A549 (cell line): ENCODE results near the gene NFE2L2. TPM values are rescaled to one million over a fixed set of nuclear protein-coding genes. Genes with fewer than 3 reads are reported as not detected.

Experiments
- ATAC-seq, 2 experiments: fragments of 200-7000 bp in 1 of 2; fragments of >200 bp in 1 of 2; cut with Nextera tagmentation in 1 of 2; cut with Tn5 transposase in 1 of 2; 3 replicates each; pipeline versions ENCODE4 v1.8.0 to v1.9.1; 2018 to 2020; ENCODE audit warnings: mild to moderate bottlenecking in 1 of 2, moderate library complexity in 1 of 2
- CTCF ChIA-PET: fragments of 300-600 bp; sonication (Branson Sonifier 250); formaldehyde crosslinking; extraction: SDS; loops from one replicate; lab custom pipeline; 2021; ENCODE audit warnings: antibody characterized with exemption, inconsistent platforms; lab: Yijun Ruan, JAX
- POLR2A ChIA-PET: fragments of 350-600 bp; formaldehyde crosslinking; extraction: SDS; loops from one replicate; lab custom pipeline; 2021; ENCODE audit warnings: antibody characterized with exemption, inconsistent platforms; lab: Yijun Ruan, JAX
- DNase-seq, 2 experiments: peaks; one replicate each; pipeline versions ENCODE4 v3.0.0 to v3.0.0-alpha.2; 2011 to 2016; ENCODE audit warnings: low read depth in 1 of 2, low spot score in 1 of 2
- FAIRE-seq: peaks from 2 replicates; lab custom pipeline; 2011; peaks lifted over from hg19 to GRCh38; lab: Jason Lieb, UNC
- H3K27ac ChIP-seq, 2 experiments: fragments of >200 bp; sonication (Bioruptor Twin); formaldehyde crosslinking; 3 replicates each; pipeline ENCODE4 v1.5.1; 2016 to 2017
- H3K4me1 ChIP-seq: fragments of >200 bp; sonication (Bioruptor Twin); formaldehyde crosslinking; 3 replicates; pipeline ENCODE4 v1.6.1; 2016
- H3K4me2 ChIP-seq: fragments of >200 bp; sonication (Bioruptor Twin); formaldehyde crosslinking; 3 replicates; pipeline ENCODE4 v1.6.1; 2016
- H3K4me3 ChIP-seq: fragments of >200 bp; sonication (Bioruptor Twin); formaldehyde crosslinking; 3 replicates; pipeline ENCODE4 v1.5.1; 2016
- H3K9me3 ChIP-seq: fragments of >200 bp; sonication (Bioruptor Twin); formaldehyde crosslinking; 3 replicates; pipeline ENCODE4 v1.6.1; 2016
- ATOH8 ChIP-seq: fragments of 250-450 bp; sonication (Bioruptor Pico); IDR thresholded peaks from 2 replicates; pipeline ENCODE4 v1.5.0; 2020; ENCODE audit warnings: low read depth, mild to moderate bottlenecking, moderate library complexity
- BCL3 ChIP-seq: fragments of >200 bp; sonication (Bioruptor Twin); formaldehyde crosslinking; IDR thresholded peaks from 3 replicates; pipeline ENCODE4 v1.6.1; 2016
- CEBPB ChIP-seq, 2 experiments: fragments of >200 bp in 1 of 2; sonication (Bioruptor Twin) in 1 of 2; formaldehyde crosslinking in 1 of 2; IDR thresholded peaks; 2 replicates each; pipeline ENCODE4 v1.6.1; 2012 to 2016
- CHD4 ChIP-seq: fragments of 200-600 bp; sonication (generic); IDR thresholded peaks from 2 replicates; pipeline ENCODE4 v1.6.1; 2016; ENCODE audit warnings: antibody characterized with exemption, mild to moderate bottlenecking, borderline replicate concordance
- CTCF ChIP-seq: fragments of >200 bp; sonication (Bioruptor Twin); formaldehyde crosslinking; IDR thresholded peaks from 3 replicates; pipeline ENCODE4 v1.5.1; 2016
- ELK1 ChIP-seq: fragments of 150-350 bp; IDR thresholded peaks from 2 replicates; pipeline ENCODE4 v1.6.1; 2014; ENCODE audit warnings: low read depth, mild to moderate bottlenecking, low read length
- ESRRA ChIP-seq: fragments of 150-350 bp; IDR thresholded peaks from 2 replicates; pipeline ENCODE4 v1.6.1; 2014; ENCODE audit warnings: mild to moderate bottlenecking, low read length, borderline replicate concordance
- FOSL2 ChIP-seq, 2 experiments: fragments of 450-650 bp in 1 of 2; fragments of >200 bp in 1 of 2; sonication (Bioruptor Twin) in 1 of 2; formaldehyde crosslinking; IDR thresholded peaks; 2 replicates each; pipeline versions ENCODE4 v1.5.0 to v1.6.1; 2016 to 2020; ENCODE audit warnings: mild to moderate bottlenecking in 1 of 2, moderate library complexity in 1 of 2
- GATA3 ChIP-seq: IDR thresholded peaks from 2 replicates; pipeline ENCODE4 v1.6.1; 2012; ENCODE audit warnings: borderline replicate concordance
- HEYL ChIP-seq: fragments of 250-450 bp; sonication (Bioruptor Pico); IDR thresholded peaks from 2 replicates; pipeline ENCODE4 v1.8.0; 2021; ENCODE audit warnings: mild to moderate bottlenecking, moderate library complexity
- HOXA7 ChIP-seq: fragments of 250-450 bp; sonication (Bioruptor Pico); IDR thresholded peaks from 2 replicates; pipeline ENCODE4 v1.5.0; 2020; ENCODE audit warnings: mild to moderate bottlenecking, moderate library complexity
- JUNB ChIP-seq: fragments of >200 bp; sonication (Bioruptor Twin); formaldehyde crosslinking; IDR thresholded peaks from 2 replicates; pipeline ENCODE4 v1.6.1; 2016
- KDM1A ChIP-seq: fragments of 200-600 bp; sonication (generic); IDR thresholded peaks from 2 replicates; pipeline ENCODE4 v1.6.1; 2016; ENCODE audit warnings: low read depth, mild to moderate bottlenecking
- KDM5A ChIP-seq: fragments of 200-600 bp; sonication (generic); IDR thresholded peaks from 2 replicates; pipeline ENCODE4 v1.6.1; 2016; ENCODE audit warnings: antibody characterized with exemption, mild to moderate bottlenecking
- MAX ChIP-seq: IDR thresholded peaks from 2 replicates; pipeline ENCODE4 v1.6.1; 2012
- MAZ ChIP-seq: fragments of 150-350 bp; IDR thresholded peaks from 2 replicates; pipeline ENCODE4 v1.6.1; 2014; ENCODE audit warnings: antibody characterized with exemption, low read depth, low read length, borderline replicate concordance
- MYC ChIP-seq: IDR thresholded peaks from 2 replicates; pipeline ENCODE4 v1.6.1; 2012; ENCODE audit warnings: mild to moderate bottlenecking, inconsistent platforms, low read length, improper control_type of control experiment, borderline replicate concordance
- NPAS2 ChIP-seq: fragments of 250-450 bp; sonication (Bioruptor Pico); IDR thresholded peaks from 2 replicates; pipeline ENCODE4 v1.8.0; 2022; ENCODE audit warnings: mild to moderate bottlenecking, moderate library complexity, borderline replicate concordance
- PHF8 ChIP-seq: fragments of 200-600 bp; sonication (generic); IDR thresholded peaks from 2 replicates; pipeline ENCODE4 v1.6.1; 2016; ENCODE audit warnings: low read depth, mild to moderate bottlenecking, antibody characterized with exemption, moderate library complexity, borderline replicate concordance
- POLR2A ChIP-seq: IDR thresholded peaks from 2 replicates; pipeline ENCODE4 v1.6.1; 2012; ENCODE audit warnings: mild to moderate bottlenecking, low read length
- RARB ChIP-seq: fragments of 250-450 bp; sonication (Bioruptor Pico); IDR thresholded peaks from 2 replicates; pipeline ENCODE4 v1.8.0; 2021; ENCODE audit warnings: mild to moderate bottlenecking, moderate library complexity
- REST ChIP-seq: fragments of 200-600 bp; sonication (generic); IDR thresholded peaks from 2 replicates; pipeline ENCODE4 v1.6.1; 2016; ENCODE audit warnings: antibody characterized with exemption, mild to moderate bottlenecking, moderate library complexity
- RFX5 ChIP-seq: fragments of 450-650 bp; IDR thresholded peaks from 2 replicates; pipeline ENCODE4 v1.7.1; 2014; ENCODE audit warnings: antibody characterized with exemption, mild to moderate bottlenecking, moderate library complexity
- RNF2 ChIP-seq: fragments of 200-600 bp; sonication (generic); IDR thresholded peaks from 2 replicates; pipeline ENCODE4 v1.6.1; 2016; ENCODE audit warnings: low read depth, mild to moderate bottlenecking, antibody characterized with exemption, moderate library complexity, borderline replicate concordance
- SREBF2 ChIP-seq: fragments of 450-650 bp; IDR thresholded peaks from 2 replicates; pipeline ENCODE4 v1.6.1; 2014; ENCODE audit warnings: mild to moderate bottlenecking, moderate library complexity
- USF2 ChIP-seq: fragments of 450-650 bp; IDR thresholded peaks from 2 replicates; pipeline ENCODE4 v1.6.1; 2014; ENCODE audit warnings: antibody characterized with exemption
- ZC3H11A ChIP-seq: fragments of 450-650 bp; IDR thresholded peaks from 2 replicates; pipeline ENCODE4 v1.6.1; 2014; ENCODE audit warnings: antibody characterized with exemption, mild to moderate bottlenecking
- WGBS: methylation state at CpG from one replicate; pipeline ENCODE4 v1.1.6; 2017; ENCODE audit errors: missing lambda C conversion rate; 5-methylcytosine and 5-hydroxymethylcytosine counted together
- polyA plus RNA-seq, 4 experiments: library from polyadenylated mRNA; depleted of rRNA in 3 of 4; stranded (reverse); fragments of >200 nt; fragmentation: RNase III in 1 of 4; extraction: RNeasy Plus Mini Kit Qiagen cat#74134 plus additional on column Dnase treatment in 1 of 4; gene quantifications; 2 replicates in 3 of 4; 3 replicates in 1 of 4; pipeline ENCODE4 v1.2.3, GENCODE V29; 2011 to 2017

The NFE2L2 gene
- polyA plus RNA-seq, 2 of the 4 experiments (the other 2 are of a cell fraction): 65.8 to 146 TPM

GRCh38 chr2:177246000-177246399, 18.5 kb downstream of the NFE2L2 start (continued):
- TF ChIP-seq REST: no peak

GRCh38 chr2:177245010-177245422, 19.5 kb downstream of the NFE2L2 start:
- ATAC-seq (peak; percentile 64 to 70), FAIRE-seq (no peak), DNase-seq (peak; percentile 62 to 78)
- Histone ChIP-seq H3K4me3 (no peak overlapping the region; the same call in 2 of the 3 replicates), H3K27ac (peak overlapping the region; percentile 86 to 92), H3K9me3 (no peaks in the 10 kb centered on the region), H3K4me1 (peaks cover 98% of the 10 kb centered on the region), H3K4me2 (peak overlapping the region; percentile 87)
- whole genome bisulfite sequencing: 2% methylated on average over 4 of the region's 4 CpGs
- ChIA-PET POLR2A (interaction anchor here (1.0 to 3.9 kb wide), 3 partner anchors 10 to 19 kb away, joined by 3 to 25 read pairs (median 3); partner anchors contain the start of gene NFE2L2), CTCF (interaction anchor here (0.7 to 2.5 kb wide), 5 partner anchors 9 to 80 kb away, joined by 3 to 11 read pairs (median 8); partner anchors contain the start of gene NFE2L2)
- no peak for TF ChIP-seq RFX5
- TF ChIP-seq RNF2: no peak
- no peak for TF ChIP-seq PHF8
- TF ChIP-seq JUNB: peak; percentile 32; the same call in 1 of the 2 replicates
- TF ChIP-seq ZC3H11A: no peak
- no peak for TF ChIP-seq ELK1
- no peak for TF ChIP-seq POLR2A
- no peak for TF ChIP-seq CEBPB (IDR thresholded peaks at IDR 0.05)
- TF ChIP-seq GATA3: peak; percentile 42; the same call in 1 of the 2 replicates
- TF ChIP-seq KDM5A: no peak
- TF ChIP-seq RARB (CRISPR knock-in tag): 0 out of 2 replicates have a peak, but pooled peaks have one; percentile 2
- no peak for TF ChIP-seq HEYL (CRISPR knock-in tag)
- TF ChIP-seq MAZ: no peak
- no peak for TF ChIP-seq MYC
- TF ChIP-seq MAX: no peak; the same call in 1 of the 2 replicates
- TF ChIP-seq ATOH8 (CRISPR knock-in tag): no peak
- peak; percentile 72 for TF ChIP-seq FOSL2 (IDR thresholded peaks at IDR 0.05)
- TF ChIP-seq FOSL2 (CRISPR knock-in tag; IDR thresholded peaks at IDR 0.05): peak; percentile 97
- TF ChIP-seq NPAS2: no peak
- no peak for TF ChIP-seq SREBF2
- no peak for TF ChIP-seq ESRRA
- TF ChIP-seq HOXA7 (CRISPR knock-in tag): no peak
- TF ChIP-seq CTCF: no peak
- TF ChIP-seq BCL3: no peak
- TF ChIP-seq USF2: no peak
- TF ChIP-seq CHD4: no peak
- no peak for TF ChIP-seq KDM1A
